BE2C (cell line): Measurements from ENCODE around the gene CACNA1G.

Experiments
- DNase-seq: peaks from one replicate; pipeline ENCODE4 v3.0.0-alpha.2; 2020
- H3K27me3 ChIP-seq: fragments of 250-450 bp; sonication (Bioruptor Pico); 2 replicates; pipeline ENCODE4 v1.5.1; 2020; ENCODE audit warnings: mild to moderate bottlenecking
- H3K36me3 ChIP-seq: fragments of 250-450 bp; sonication (Bioruptor Pico); 2 replicates; pipeline ENCODE4 v1.5.1; 2020; ENCODE audit warnings: mild to moderate bottlenecking
- H3K4me1 ChIP-seq: fragments of 250-450 bp; sonication (Bioruptor Pico); 2 replicates; pipeline ENCODE4 v1.5.1; 2020
- H3K4me3 ChIP-seq: 2 replicates; pipeline ENCODE4 v1.5.1; 2011; ENCODE audit warnings: low read depth, low read length
- H3K9me3 ChIP-seq: fragments of 250-450 bp; sonication (Bioruptor Pico); 2 replicates; pipeline ENCODE4 v1.5.1; 2020
- TF ChIP-seq, protein P1 (sequence below): IDR thresholded peaks from 2 replicates; pipeline ENCODE4 v1.5.1; 2012; ENCODE audit warnings: mild to moderate bottlenecking, low read depth, low read length

CACNA1G gene

DNA sequence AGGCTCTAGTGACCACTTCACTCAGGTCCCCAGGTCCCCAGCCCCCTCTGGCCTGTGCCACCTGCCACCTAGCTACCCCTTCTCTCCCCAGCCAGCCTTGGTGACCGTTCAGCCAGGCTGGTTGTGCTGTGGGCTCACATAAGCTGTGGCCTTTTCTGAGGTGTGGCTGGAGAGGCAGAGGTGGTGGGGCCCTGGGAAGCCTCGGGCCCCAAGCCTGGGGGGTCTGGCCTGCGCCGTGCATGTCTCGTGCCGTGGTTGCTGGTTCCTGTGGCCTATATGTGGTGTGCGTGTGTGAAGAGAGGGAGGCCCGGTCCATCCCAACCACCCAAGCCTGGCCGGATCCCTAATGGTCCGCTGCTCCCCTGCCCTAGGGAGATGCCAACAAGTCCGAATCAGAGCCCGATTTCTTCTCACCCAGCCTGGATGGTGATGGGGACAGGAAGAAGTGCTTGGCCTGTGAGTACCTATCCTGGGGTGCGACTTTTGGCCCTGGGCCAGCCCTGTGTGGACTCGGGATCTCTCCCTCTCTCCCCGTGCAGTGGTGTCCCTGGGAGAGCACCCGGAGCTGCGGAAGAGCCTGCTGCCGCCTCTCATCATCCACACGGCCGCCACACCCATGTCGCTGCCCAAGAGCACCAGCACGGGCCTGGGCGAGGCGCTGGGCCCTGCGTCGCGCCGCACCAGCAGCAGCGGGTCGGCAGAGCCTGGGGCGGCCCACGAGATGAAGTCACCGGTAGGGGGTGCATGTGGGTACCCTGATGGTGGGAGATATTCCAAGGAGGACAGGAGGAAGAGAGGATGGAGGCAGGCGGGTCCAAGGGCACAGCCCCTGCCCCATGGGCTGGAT is 35.9 kb downstream of the CACNA1G start:
- H3K27me3 ChIP-seq: no peaks in the 10 kb centered on the region
- no peak for DNase-seq
- no peaks in the 10 kb centered on the region for H3K36me3 ChIP-seq
- H3K4me3 ChIP-seq: no peak overlapping the region
- TF ChIP-seq, protein P1, sequence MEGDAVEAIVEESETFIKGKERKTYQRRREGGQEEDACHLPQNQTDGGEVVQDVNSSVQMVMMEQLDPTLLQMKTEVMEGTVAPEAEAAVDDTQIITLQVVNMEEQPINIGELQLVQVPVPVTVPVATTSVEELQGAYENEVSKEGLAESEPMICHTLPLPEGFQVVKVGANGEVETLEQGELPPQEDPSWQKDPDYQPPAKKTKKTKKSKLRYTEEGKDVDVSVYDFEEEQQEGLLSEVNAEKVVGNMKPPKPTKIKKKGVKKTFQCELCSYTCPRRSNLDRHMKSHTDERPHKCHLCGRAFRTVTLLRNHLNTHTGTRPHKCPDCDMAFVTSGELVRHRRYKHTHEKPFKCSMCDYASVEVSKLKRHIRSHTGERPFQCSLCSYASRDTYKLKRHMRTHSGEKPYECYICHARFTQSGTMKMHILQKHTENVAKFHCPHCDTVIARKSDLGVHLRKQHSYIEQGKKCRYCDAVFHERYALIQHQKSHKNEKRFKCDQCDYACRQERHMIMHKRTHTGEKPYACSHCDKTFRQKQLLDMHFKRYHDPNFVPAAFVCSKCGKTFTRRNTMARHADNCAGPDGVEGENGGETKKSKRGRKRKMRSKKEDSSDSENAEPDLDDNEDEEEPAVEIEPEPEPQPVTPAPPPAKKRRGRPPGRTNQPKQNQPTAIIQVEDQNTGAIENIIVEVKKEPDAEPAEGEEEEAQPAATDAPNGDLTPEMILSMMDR: no peak
- peaks cover 18% of the 10 kb centered on the region for H3K4me1 ChIP-seq
- H3K9me3 ChIP-seq: no peaks in the 10 kb centered on the region

DNA sequence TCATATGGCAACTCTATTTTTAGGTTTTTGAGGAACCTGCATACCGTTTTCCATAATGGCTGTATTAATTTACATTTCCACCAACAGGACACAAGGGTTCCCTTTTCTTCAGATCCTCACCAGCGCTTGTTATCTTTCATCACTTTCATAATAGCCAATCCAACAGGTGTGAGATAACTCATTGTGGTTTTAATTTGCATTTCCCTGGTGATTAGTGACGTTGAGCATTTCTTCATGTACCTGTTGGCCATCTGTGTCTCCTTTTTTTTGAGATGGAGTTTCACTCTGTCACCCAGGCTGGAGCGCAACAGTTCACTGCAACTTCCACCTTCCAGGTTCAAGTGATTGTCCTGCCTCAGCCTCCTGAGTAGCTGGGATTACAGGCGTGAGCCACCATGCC is 38.0 kb downstream of the CACNA1G start:
- H3K4me1 ChIP-seq: peaks cover 16% of the 10 kb centered on the region
- H3K4me3 ChIP-seq: no peak overlapping the region
- TF ChIP-seq, protein P1: no peak
- no peaks in the 10 kb centered on the region for H3K9me3 ChIP-seq
- DNase-seq: no peak
- H3K36me3 ChIP-seq: no peaks in the 10 kb centered on the region
- H3K27me3 ChIP-seq: no peaks in the 10 kb centered on the region

DNA sequence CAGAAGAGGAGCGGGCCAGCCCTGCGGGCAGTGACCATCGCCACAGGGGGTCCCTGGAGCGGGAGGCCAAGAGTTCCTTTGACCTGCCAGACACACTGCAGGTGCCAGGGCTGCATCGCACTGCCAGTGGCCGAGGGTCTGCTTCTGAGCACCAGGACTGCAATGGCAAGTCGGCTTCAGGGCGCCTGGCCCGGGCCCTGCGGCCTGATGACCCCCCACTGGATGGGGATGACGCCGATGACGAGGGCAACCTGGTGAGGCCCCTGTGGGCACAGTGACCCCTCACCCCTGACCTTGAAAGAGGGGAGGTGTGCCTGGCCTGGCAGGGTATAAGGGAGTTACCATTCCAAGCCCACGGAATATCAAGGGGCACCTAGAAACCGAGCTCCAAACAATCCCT is 39.1 kb downstream of the CACNA1G start:
- DNase-seq: no peak
- TF ChIP-seq, protein P1: no peak
- H3K4me3 ChIP-seq: no peak overlapping the region
- no peaks in the 10 kb centered on the region for H3K9me3 ChIP-seq
- peaks cover 13% of the 10 kb centered on the region for H3K4me1 ChIP-seq
- no peaks in the 10 kb centered on the region for H3K36me3 ChIP-seq
- H3K27me3 ChIP-seq: no peaks in the 10 kb centered on the region

GRCh38 chr17:50601823-50602375 is 41.4 kb downstream of the CACNA1G start:
- Histone ChIP-seq H3K4me1 (peaks cover 19% of the 10 kb centered on the region), H3K9me3 (no peaks in the 10 kb centered on the region), H3K36me3 (no peaks in the 10 kb centered on the region), H3K27me3 (no peaks in the 10 kb centered on the region), H3K4me3 (no peak overlapping the region)
- peak; percentile 38 for DNase-seq
- TF ChIP-seq, protein P1: no peak

- no peaks in the 10 kb centered on the region for H3K36me3 ChIP-seq
- peaks cover 19% of the 10 kb centered on the region for H3K4me1 ChIP-seq
- no peak overlapping the region for H3K4me3 ChIP-seq
- no peaks in the 10 kb centered on the region for H3K9me3 ChIP-seq
- TF ChIP-seq, protein P1: no peak
- DNase-seq: no peak
- H3K27me3 ChIP-seq: no peaks in the 10 kb centered on the region
Measured at GRCh38 chr17:50602836-50603235, 42.3 kb downstream of the CACNA1G start.

DNA sequence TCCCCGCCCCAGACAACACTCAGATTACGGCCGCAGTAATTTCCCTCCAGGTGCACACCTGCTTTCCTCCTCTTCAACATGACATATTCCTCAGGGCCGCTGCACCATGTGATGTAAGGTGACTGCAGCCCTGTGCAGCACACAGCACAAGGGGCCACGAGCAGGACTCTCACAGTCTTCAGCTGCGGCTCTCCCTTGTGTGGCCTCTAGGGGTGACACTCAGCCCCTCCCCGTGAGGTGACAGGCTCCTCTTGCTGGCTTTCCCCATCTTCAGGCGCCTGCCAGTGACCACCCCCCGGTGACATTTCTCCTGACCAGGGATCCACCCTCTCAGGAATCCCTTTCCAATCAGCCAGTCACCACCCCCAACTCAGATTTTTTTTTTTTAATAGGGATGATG is 42.8 kb downstream of the CACNA1G start:
- peaks cover 19% of the 10 kb centered on the region for H3K4me1 ChIP-seq
- H3K9me3 ChIP-seq: no peaks in the 10 kb centered on the region
- H3K36me3 ChIP-seq: no peaks in the 10 kb centered on the region
- DNase-seq: peak; percentile 45
- no peak overlapping the region for H3K4me3 ChIP-seq
- TF ChIP-seq, protein P1: peak; percentile 44
- no peaks in the 10 kb centered on the region for H3K27me3 ChIP-seq
